ENCODE data around the gene SPOCD1.
"Not testable (repeated sequence)": the region's sequence is repeated elsewhere in the genome, so short reads cannot be mapped to it uniquely, and the experiment has no call there.

SPOCD1 gene

GRCh38 chr1:31828926-31829690, 13.3 kb upstream of the SPOCD1 start:
- DNase-seq: no peak

GRCh38 chr1:31828341-31828740, 12.5 kb upstream of the SPOCD1 start:
- no peak for DNase-seq

- DNase-seq: no peak
These were observed 8.0 kb upstream of the SPOCD1 start for GRCh38 chr1:31823780-31824179.

GRCh38 chr1:31822766-31823165, 6.9 kb upstream of the SPOCD1 start:
- no peak for DNase-seq

GRCh38 chr1:31820196-31820595, 4.4 kb upstream of the SPOCD1 start:
- DNase-seq: not testable (repeated sequence)

- DNase-seq: no peak
These were observed 2.4 kb upstream of the SPOCD1 start for GRCh38 chr1:31818206-31818605.

- not testable (repeated sequence) for DNase-seq
These were observed 1.1 kb upstream of the SPOCD1 start for GRCh38 chr1:31816947-31817346.

- not testable (repeated sequence) for DNase-seq
These were observed 679 bp upstream of the SPOCD1 start for GRCh38 chr1:31816501-31816900.

GRCh38 chr1:31815307-31815645, 546 bp downstream of the SPOCD1 start:
- DNase-seq: no peak

GRCh38 chr1:31814631-31815306, 1.1 kb downstream of the SPOCD1 start:
- DNase-seq: no peak

- DNase-seq: no peak
These were observed 1.7 kb downstream of the SPOCD1 start for GRCh38 chr1:31814041-31814511.

- no peak for DNase-seq
These were observed 3.5 kb downstream of the SPOCD1 start for GRCh38 chr1:31812158-31812829.

GRCh38 chr1:31811605-31812004, 4.2 kb downstream of the SPOCD1 start:
- DNase-seq: no peak

- DNase-seq: no peak
These were observed 6.1 kb downstream of the SPOCD1 start for GRCh38 chr1:31809698-31810097.

GRCh38 chr1:31807273-31808048, 8.4 kb downstream of the SPOCD1 start:
- no peak for DNase-seq

- no peak for DNase-seq
These were observed 10.5 kb downstream of the SPOCD1 start for GRCh38 chr1:31805318-31805717.

GRCh38 chr1:31804098-31804497, 11.7 kb downstream of the SPOCD1 start:
- DNase-seq: no peak

- DNase-seq: no peak
These were observed 12.2 kb downstream of the SPOCD1 start for GRCh38 chr1:31803610-31804009.

- no peak for DNase-seq
These were observed 13.4 kb downstream of the SPOCD1 start for GRCh38 chr1:31802190-31803150.

- no peak for DNase-seq
These were observed 14.4 kb downstream of the SPOCD1 start for GRCh38 chr1:31801458-31801857.

- DNase-seq: no peak
These were observed 15.2 kb downstream of the SPOCD1 start for GRCh38 chr1:31800674-31800967.
